SH-SY5Y (cell line): ENCODE measurements around the gene ARHGAP4.

ENCODE experiments used
- GATA2 ChIP-seq: IDR thresholded peaks from 2 replicates; pipeline ENCODE4 v1.6.1; 2011; ENCODE audit warnings: mild to moderate bottlenecking, low read depth, low read length
- GATA3 ChIP-seq: IDR thresholded peaks from 2 replicates; pipeline ENCODE4 v1.6.1; 2011; ENCODE audit warnings: low read depth, mild to moderate bottlenecking, low read length, moderate library complexity

- TF ChIP-seq GATA2 = no peak
- TF ChIP-seq GATA3 = no peak
These were observed 44.8 kb downstream of the ARHGAP4 start for GRCh38 chrX:153881281-153881680.
